Spleen (tissue), 11 donors: ENCODE measurements around the gene MAP3K1. TPM values are rescaled to one million over a fixed set of nuclear protein-coding genes. Genes with fewer than 3 reads are reported as not detected.
"Not testable (repeated sequence)": the region's sequence is repeated elsewhere in the genome, so short reads cannot be mapped to it uniquely, and the experiment has no call there.

Experiments
- DNase-seq: peaks from one replicate; pipeline ENCODE4 v3.0.0-alpha.2; 2020
- H3K27ac ChIP-seq, 8 donors: fragments of 200-600 bp; sonication (generic) in 7 of 8; 1 replicate in 4 of 8; 2 replicates in 4 of 8; pipeline versions ENCODE4 v1.5.0 to v1.8.0; 2016 to 2021; ENCODE audit warnings: inconsistent platforms in 4 of 8, mild to moderate bottlenecking in 4 of 8, moderate library complexity in 1 of 8
- H3K27me3 ChIP-seq, 7 donors: fragments of 200-600 bp; sonication (generic) in 6 of 7; replicated peaks in 1 of 7; 1 replicate in 4 of 7; 2 replicates in 3 of 7; pipeline versions ENCODE4 v1.5.0 to v1.8.0; 2016 to 2021; ENCODE audit warnings: inconsistent platforms in 3 of 7, mild to moderate bottlenecking in 1 of 7
- H3K36me3 ChIP-seq, 6 donors: fragments of 200-600 bp; sonication (generic) in 5 of 6; 1 replicate in 4 of 6; 2 replicates in 2 of 6; pipeline versions ENCODE4 v1.5.0 to v1.8.0; 2016 to 2021; ENCODE audit warnings: inconsistent platforms in 2 of 6
- H3K4me1 ChIP-seq, 6 donors: fragments of 200-600 bp; sonication (generic) in 5 of 6; 1 replicate in 3 of 6; 2 replicates in 3 of 6; pipeline versions ENCODE4 v1.5.0 to v1.8.0; 2016 to 2021; ENCODE audit warnings: inconsistent platforms in 3 of 6
- H3K4me3 ChIP-seq, 8 donors: fragments of 200-600 bp; sonication (generic) in 7 of 8; 1 replicate in 4 of 8; 2 replicates in 4 of 8; pipeline versions ENCODE4 v1.5.0 to v1.8.0; 2016 to 2021; ENCODE audit warnings: inconsistent platforms in 4 of 8, mild to moderate bottlenecking in 4 of 8, moderate library complexity in 2 of 8
- H3K9me3 ChIP-seq, 8 donors: fragments of 200-600 bp; sonication (generic) in 7 of 8; 1 replicate in 4 of 8; 2 replicates in 4 of 8; pipeline versions ENCODE4 v1.5.0 to v1.8.0; 2016 to 2021; ENCODE audit warnings: inconsistent platforms in 4 of 8
- POLR2A ChIP-seq, 3 donors: fragments of 450-650 bp; IDR thresholded peaks; one replicate each; pipeline ENCODE4 v1.5.1; 2017; ENCODE audit warnings: antibody characterized with exemption in 3 of 3, mild to moderate bottlenecking in 1 of 3
- POLR2AphosphoS5 ChIP-seq, 3 donors: sonication (generic); formaldehyde crosslinking; IDR thresholded peaks; one replicate each; pipeline ENCODE4 v1.5.1; 2017; ENCODE audit warnings: antibody characterized with exemption in 3 of 3
- WGBS, 5 donors: extraction: QIAGEN DNeasy Blood & Tissue Kit in 3 of 5; methylation state at CpG; one replicate each; pipeline versions ENCODE4 v1.1.5 to v1.1.7; 2013 to 2018; 5-methylcytosine and 5-hydroxymethylcytosine counted together
- intact Hi-C: fragments of 100-400 bp; cut with DNase I; formaldehyde crosslinking; loops from one replicate; pipeline ENCODE4 v1.15.0; 2023; ENCODE audit warnings: low total_unique reads
- polyA plus RNA-seq, 3 donors: library from polyadenylated mRNA; stranded (reverse); fragments of 200-250 nt; gene quantifications; one replicate each; pipeline ENCODE4 v1.2.1, GENCODE V29; 2013
- total RNA-seq, 7 donors: library from RNA; depleted of rRNA in 3 of 7; stranded (reverse); fragments of >200 nt in 3 of 7; fragmentation: NEBNext Ultra II Directional in 4 of 7; extraction: Animal tissue kit (Norgen Biotek cat#: 25700) in 4 of 7; gene quantifications; one replicate each; pipeline versions ENCODE4 v1.1.0 to v1.2.1, GENCODE V29; 2016 to 2021
- TF ChIP-seq, protein P1 (sequence below), 11 experiments: fragments of 200-600 bp in 7 of 11; fragments of 450-650 bp in 4 of 11; sonication (generic) in 4 of 11; IDR thresholded peaks in 8 of 11; conservative IDR thresholded peaks in 3 of 11; 1 replicate in 7 of 11; 2 replicates in 4 of 11; pipeline versions ENCODE4 v1.4.0 to v1.8.0; 2016 to 2021; ENCODE audit warnings: antibody characterized with exemption in 11 of 11, inconsistent platforms in 4 of 11, mild to moderate bottlenecking in 1 of 11
- donor health status: healthy with polysubstance abuse.
- donor health status: DM: no; HTN: no; CAD: no; lungs with moderate emphysema.
- donor health status: DM: no; HTN: no; CAD: no.
- donor health status: Bipolar disorder and iron deficiency.
- donor health status: healthy.
- donor health status: DM: no; HTN: no; CAD: no.
- donor health status: DM: yes; HTN: yes; CAD: no.

The MAP3K1 gene
- total and polyA plus RNA-seq, 10 donors = 24.7 to 85.4 (median 67.2) TPM

- no peak for DNase-seq
- Histone ChIP-seq H3K27me3 (no peaks in the 10 kb centered on the region), H3K4me1 (no peaks in the 10 kb centered on the region), H3K36me3 (no peaks in the 10 kb centered on the region), H3K9me3 (peaks cover 0 to 6% (median 0%) of the 10 kb centered on the region in 8 donors), H3K4me3 (no peak overlapping the region), H3K27ac (no peak overlapping the region)
- intact Hi-C loops = no loop called here
- WGBS, 5 donors = 77 to 88% (median 84%) methylated on average over 6 of the region's 6 CpGs
- TF ChIP-seq, protein P1, sequence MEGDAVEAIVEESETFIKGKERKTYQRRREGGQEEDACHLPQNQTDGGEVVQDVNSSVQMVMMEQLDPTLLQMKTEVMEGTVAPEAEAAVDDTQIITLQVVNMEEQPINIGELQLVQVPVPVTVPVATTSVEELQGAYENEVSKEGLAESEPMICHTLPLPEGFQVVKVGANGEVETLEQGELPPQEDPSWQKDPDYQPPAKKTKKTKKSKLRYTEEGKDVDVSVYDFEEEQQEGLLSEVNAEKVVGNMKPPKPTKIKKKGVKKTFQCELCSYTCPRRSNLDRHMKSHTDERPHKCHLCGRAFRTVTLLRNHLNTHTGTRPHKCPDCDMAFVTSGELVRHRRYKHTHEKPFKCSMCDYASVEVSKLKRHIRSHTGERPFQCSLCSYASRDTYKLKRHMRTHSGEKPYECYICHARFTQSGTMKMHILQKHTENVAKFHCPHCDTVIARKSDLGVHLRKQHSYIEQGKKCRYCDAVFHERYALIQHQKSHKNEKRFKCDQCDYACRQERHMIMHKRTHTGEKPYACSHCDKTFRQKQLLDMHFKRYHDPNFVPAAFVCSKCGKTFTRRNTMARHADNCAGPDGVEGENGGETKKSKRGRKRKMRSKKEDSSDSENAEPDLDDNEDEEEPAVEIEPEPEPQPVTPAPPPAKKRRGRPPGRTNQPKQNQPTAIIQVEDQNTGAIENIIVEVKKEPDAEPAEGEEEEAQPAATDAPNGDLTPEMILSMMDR (IDR thresholded peaks at IDR 0.05 in 8 of 11, conservative IDR thresholded peaks at IDR 0.05 in 3 of 11) = no peak
- TF ChIP-seq POLR2A (IDR thresholded peaks at IDR 0.05) (no peak), POLR2AphosphoS5 (IDR thresholded peaks at IDR 0.05) (no peak)
Observed at GRCh38 chr5:56772767-56773166, 42.6 kb upstream of the MAP3K1 start.

DNA sequence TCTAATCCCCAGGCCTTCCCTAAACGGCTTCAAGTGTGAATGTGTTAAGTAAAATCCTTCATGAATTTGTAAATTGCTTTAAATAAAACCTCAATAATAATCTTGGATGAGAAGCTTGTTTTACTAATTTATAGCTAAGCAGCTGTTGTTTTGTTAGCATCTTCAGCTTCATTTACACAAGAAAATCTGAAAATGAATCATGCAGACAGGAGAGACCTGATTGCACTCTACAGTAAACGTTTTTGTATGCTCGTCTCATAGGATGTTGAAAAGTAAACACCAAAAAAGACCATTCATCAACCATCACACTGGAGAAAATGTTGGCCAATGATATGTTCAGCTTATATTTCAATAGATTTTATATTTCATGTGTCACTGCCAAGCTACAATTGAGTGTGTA is 40.4 kb upstream of the MAP3K1 start:
- 69 to 88% (median 84%) methylated on average over 3 of the region's 3 CpGs for WGBS, 5 donors
- Histone ChIP-seq H3K36me3 (no peaks in the 10 kb centered on the region), H3K4me3 (no peak overlapping the region), H3K9me3 (peaks cover 0 to 6% (median 0%) of the 10 kb centered on the region in 8 donors), H3K27ac (no peak overlapping the region), H3K27me3 (no peaks in the 10 kb centered on the region), H3K4me1 (no peaks in the 10 kb centered on the region)
- DNase-seq = no peak
- intact Hi-C loops = no loop called here
- TF ChIP-seq POLR2A (IDR thresholded peaks at IDR 0.05) = no peak

GRCh38 chr5:56776212-56776846 is 39.0 kb upstream of the MAP3K1 start:
- DNase-seq, H3K9me3 ChIP-seq, H3K4me3 ChIP-seq, H3K4me1 ChIP-seq, intact Hi-C loops, H3K27me3 ChIP-seq, H3K27ac ChIP-seq, H3K36me3 ChIP-seq: not testable (repeated sequence)
- WGBS, 5 donors = 78 to 92% (median 85%) methylated on average over 2 of the region's 2 CpGs

- intact Hi-C loops = no loop called here
- no peak overlapping the region for H3K27ac ChIP-seq
- no peaks in the 10 kb centered on the region for H3K9me3 ChIP-seq
- H3K4me1 ChIP-seq = no peaks in the 10 kb centered on the region
- no peaks in the 10 kb centered on the region for H3K36me3 ChIP-seq
- WGBS, 5 donors = 83 to 95% (median 91%) methylated on average over 2 of the region's 2 CpGs
- TF ChIP-seq POLR2AphosphoS5 (IDR thresholded peaks at IDR 0.05) (no peak), POLR2A (IDR thresholded peaks at IDR 0.05) (no peak)
- TF ChIP-seq, protein P1 (IDR thresholded peaks at IDR 0.05 in 8 of 11, conservative IDR thresholded peaks at IDR 0.05 in 3 of 11) = no peak
- DNase-seq = no peak
- no peaks in the 10 kb centered on the region for H3K27me3 ChIP-seq
- H3K4me3 ChIP-seq = no peak overlapping the region
Observed at GRCh38 chr5:56783261-56783660, 32.1 kb upstream of the MAP3K1 start.

- no peaks in the 10 kb centered on the region for H3K36me3 ChIP-seq
- intact Hi-C loops = no loop called here
- no peak for DNase-seq
- TF ChIP-seq, protein P1 (IDR thresholded peaks at IDR 0.05 in 8 of 11, conservative IDR thresholded peaks at IDR 0.05 in 3 of 11) = no peak
- TF ChIP-seq POLR2A (IDR thresholded peaks at IDR 0.05) (no peak), POLR2AphosphoS5 (IDR thresholded peaks at IDR 0.05) (no peak)
- no peaks in the 10 kb centered on the region for H3K9me3 ChIP-seq
- no peak overlapping the region for H3K27ac ChIP-seq
- no peaks in the 10 kb centered on the region for H3K4me1 ChIP-seq
- H3K4me3 ChIP-seq = no peak overlapping the region
- H3K27me3 ChIP-seq = no peaks in the 10 kb centered on the region
- 92 to 96% (median 93%) methylated on average over 2 of the region's 2 CpGs for WGBS, 5 donors
Observed at GRCh38 chr5:56786346-56786745, 29.0 kb upstream of the MAP3K1 start.
